DOHH2 (cell line): Measurements from ENCODE around the gene EHD2.

Source experiments
- H3F3A ChIP-seq: fragments of 200-600 bp; sonication (generic), shearing (Covaris generic); 2 replicates; pipeline ENCODE4 v1.6.0; 2016; ENCODE audit warnings: antibody characterized with exemption, mild to moderate bottlenecking; ENCODE audit not compliant: control insufficient read depth, insufficient read depth
- H3K27ac ChIP-seq: fragments of 200-600 bp; sonication (generic); 2 replicates; pipeline ENCODE4 v1.5.1; 2014; ENCODE audit warnings: low read depth, mild to moderate bottlenecking, low read length, moderate library complexity
- H3K27me3 ChIP-seq: fragments of 200-600 bp; sonication (generic); 2 replicates; pipeline ENCODE4 v1.6.1; 2014; ENCODE audit warnings: mild to moderate bottlenecking, low read length, mixed read lengths; ENCODE audit not compliant: control insufficient read depth
- H3K36me3 ChIP-seq: fragments of 200-600 bp; sonication (generic); 2 replicates; pipeline ENCODE4 v1.6.1; 2014; ENCODE audit warnings: mild to moderate bottlenecking, low read length, moderate library complexity, mixed read lengths; ENCODE audit not compliant: control insufficient read depth
- H3K4me1 ChIP-seq: fragments of 200-600 bp; sonication (generic); 2 replicates; pipeline ENCODE4 v1.6.1; 2014; ENCODE audit warnings: mild to moderate bottlenecking, low read length, mixed read lengths; ENCODE audit not compliant: control insufficient read depth
- H3K4me2 ChIP-seq: fragments of 200-600 bp; sonication (generic); 2 replicates; pipeline ENCODE4 v1.6.0; 2014; ENCODE audit warnings: mild to moderate bottlenecking, low read length, moderate library complexity
- H3K4me3 ChIP-seq: fragments of 200-600 bp; sonication (generic); 2 replicates; pipeline ENCODE4 v1.5.1; 2014; ENCODE audit warnings: mild to moderate bottlenecking, low read length, mixed read lengths
- H3K79me2 ChIP-seq: fragments of 200-600 bp; sonication (generic); 2 replicates; pipeline ENCODE4 v1.6.1; 2014; ENCODE audit warnings: mild to moderate bottlenecking, low read length, mixed read lengths; ENCODE audit not compliant: control insufficient read depth
- H3K9me2 ChIP-seq: fragments of 200-600 bp; sonication (generic); replicated peaks from 2 replicates; pipeline ENCODE4 v1.6.1; 2014; ENCODE audit warnings: mild to moderate bottlenecking, low read length, mixed read lengths; ENCODE audit not compliant: control insufficient read depth
- H3K9me3 ChIP-seq: fragments of 200-600 bp; sonication (generic); 2 replicates; pipeline ENCODE4 v1.6.1; 2014; ENCODE audit warnings: antibody characterized with exemption, low read length, mixed read lengths; ENCODE audit not compliant: control insufficient read depth, insufficient read depth
- H4K20me1 ChIP-seq: fragments of 200-600 bp; sonication (generic); 2 replicates; pipeline ENCODE4 v1.6.0; 2014; ENCODE audit warnings: low read depth, mild to moderate bottlenecking, antibody characterized with exemption, low read length, moderate library complexity; ENCODE audit not compliant: control insufficient read depth, insufficient read depth
- EZH2phosphoT487 ChIP-seq: fragments of 200-600 bp; sonication (generic); IDR thresholded peaks from 2 replicates; pipeline ENCODE4 v1.6.1; 2017; ENCODE audit warnings: borderline replicate concordance, mild to moderate bottlenecking, antibody characterized with exemption, low read length, moderate library complexity, mixed read lengths
- TF ChIP-seq, protein P1 (sequence below): fragments of 200-600 bp; sonication (generic); IDR thresholded peaks from one replicate; pipeline ENCODE4 v1.5.1; 2014; ENCODE audit warnings: antibody characterized with exemption, mild to moderate bottlenecking, low read depth, low read length; ENCODE audit not compliant: poor library complexity, severe bottlenecking

The EHD2 gene

DNA sequence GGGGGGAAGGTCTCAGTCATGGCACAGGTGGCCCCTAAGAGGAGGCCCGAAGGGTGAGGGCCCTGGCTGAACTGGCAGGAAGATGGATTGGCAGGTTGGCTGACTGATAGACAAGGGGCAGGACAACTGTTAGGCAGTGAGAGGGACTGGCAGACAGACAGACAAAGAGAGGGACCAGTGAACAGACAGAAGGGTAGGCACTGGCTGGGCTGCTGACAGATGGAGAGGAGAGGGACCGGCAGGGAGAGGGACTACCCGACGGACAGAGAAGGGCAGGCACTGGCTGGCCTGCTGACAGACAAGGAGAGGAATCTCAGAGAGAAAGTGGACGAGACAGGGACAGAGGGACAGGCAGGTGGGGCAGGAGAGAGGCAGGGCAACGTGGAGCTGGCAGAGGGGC is 31.8 kb upstream of the EHD2 start:
- no peak overlapping the region for H3K4me3 ChIP-seq
- H3K9me2 ChIP-seq, result no peaks in the 10 kb centered on the region
- H3K27ac ChIP-seq, result no peak overlapping the region
- H3K36me3 ChIP-seq, result peaks cover 13% of the 10 kb centered on the region
- no peaks in the 10 kb centered on the region for H3K27me3 ChIP-seq
- H4K20me1 ChIP-seq, result no peaks in the 10 kb centered on the region
- no peak overlapping the region for H3K4me2 ChIP-seq
- H3K79me2 ChIP-seq, result no peaks in the 10 kb centered on the region
- H3K9me3 ChIP-seq, result no peaks in the 10 kb centered on the region
- H3K4me1 ChIP-seq, result no peaks in the 10 kb centered on the region
- no peak for TF ChIP-seq EZH2phosphoT487
- TF ChIP-seq, protein P1, sequence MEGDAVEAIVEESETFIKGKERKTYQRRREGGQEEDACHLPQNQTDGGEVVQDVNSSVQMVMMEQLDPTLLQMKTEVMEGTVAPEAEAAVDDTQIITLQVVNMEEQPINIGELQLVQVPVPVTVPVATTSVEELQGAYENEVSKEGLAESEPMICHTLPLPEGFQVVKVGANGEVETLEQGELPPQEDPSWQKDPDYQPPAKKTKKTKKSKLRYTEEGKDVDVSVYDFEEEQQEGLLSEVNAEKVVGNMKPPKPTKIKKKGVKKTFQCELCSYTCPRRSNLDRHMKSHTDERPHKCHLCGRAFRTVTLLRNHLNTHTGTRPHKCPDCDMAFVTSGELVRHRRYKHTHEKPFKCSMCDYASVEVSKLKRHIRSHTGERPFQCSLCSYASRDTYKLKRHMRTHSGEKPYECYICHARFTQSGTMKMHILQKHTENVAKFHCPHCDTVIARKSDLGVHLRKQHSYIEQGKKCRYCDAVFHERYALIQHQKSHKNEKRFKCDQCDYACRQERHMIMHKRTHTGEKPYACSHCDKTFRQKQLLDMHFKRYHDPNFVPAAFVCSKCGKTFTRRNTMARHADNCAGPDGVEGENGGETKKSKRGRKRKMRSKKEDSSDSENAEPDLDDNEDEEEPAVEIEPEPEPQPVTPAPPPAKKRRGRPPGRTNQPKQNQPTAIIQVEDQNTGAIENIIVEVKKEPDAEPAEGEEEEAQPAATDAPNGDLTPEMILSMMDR, result no peak
- no peaks in the 10 kb centered on the region for H3F3A ChIP-seq

DNA sequence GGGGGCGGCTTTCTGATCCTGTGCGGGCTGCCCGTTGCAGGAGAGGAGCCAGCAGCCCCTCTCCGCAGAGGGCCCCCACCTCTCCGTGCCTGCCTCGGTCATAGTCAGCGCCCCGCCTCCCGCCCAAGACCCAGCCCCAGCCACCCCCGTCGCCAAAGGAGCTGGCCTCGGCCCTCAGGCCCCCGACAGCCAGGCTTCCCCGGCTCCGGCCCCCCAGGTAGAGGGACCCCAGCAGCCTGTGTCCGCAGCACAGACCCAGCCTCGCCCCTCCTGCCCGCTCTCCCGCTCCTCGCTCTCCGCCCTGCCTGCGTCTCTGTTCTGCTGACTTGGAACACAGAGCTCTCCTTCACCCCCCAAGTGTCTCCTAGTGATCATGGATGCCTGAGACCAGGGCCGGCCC is 31.3 kb upstream of the EHD2 start:
- Histone ChIP-seq H3K4me1 (no peaks in the 10 kb centered on the region), H4K20me1 (no peaks in the 10 kb centered on the region), H3K4me2 (no peak overlapping the region), H3K79me2 (no peaks in the 10 kb centered on the region), H3F3A (no peaks in the 10 kb centered on the region), H3K36me3 (peaks cover 9% of the 10 kb centered on the region), H3K4me3 (no peak overlapping the region), H3K27ac (no peak overlapping the region), H3K9me3 (no peaks in the 10 kb centered on the region), H3K27me3 (no peaks in the 10 kb centered on the region), H3K9me2 (no peaks in the 10 kb centered on the region)
- TF ChIP-seq, protein P1, result no peak
- no peak for TF ChIP-seq EZH2phosphoT487

DNA sequence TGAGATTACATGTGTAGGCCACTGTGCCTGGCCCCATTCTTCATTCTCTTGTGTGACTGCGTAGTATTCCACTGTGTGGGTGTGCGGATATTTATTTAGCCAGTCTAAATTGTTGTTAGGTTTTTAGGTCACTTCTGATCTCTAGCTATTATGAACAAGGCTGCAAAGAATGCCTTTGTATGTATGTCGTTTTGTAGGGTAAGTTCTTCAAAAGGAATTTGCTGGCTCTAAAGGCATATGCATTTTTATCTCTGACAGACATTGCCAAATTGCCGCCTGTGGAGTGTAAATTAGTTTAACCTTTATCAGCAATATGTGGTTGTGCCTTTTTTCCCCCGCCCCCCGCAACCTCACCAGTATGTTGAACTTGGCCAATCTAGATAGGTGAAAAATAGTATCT is 30.3 kb upstream of the EHD2 start:
- Histone ChIP-seq H3K36me3 (peaks cover 7% of the 10 kb centered on the region; the same call in 1 of the 2 replicates), H4K20me1 (no peaks in the 10 kb centered on the region), H3K4me1 (no peaks in the 10 kb centered on the region), H3K9me3 (no peaks in the 10 kb centered on the region), H3K9me2 (no peaks in the 10 kb centered on the region), H3K27ac (no peak overlapping the region), H3K4me2 (no peak overlapping the region), H3K79me2 (no peaks in the 10 kb centered on the region), H3K27me3 (no peaks in the 10 kb centered on the region), H3K4me3 (no peak overlapping the region), H3F3A (no peaks in the 10 kb centered on the region)
- no peak for TF ChIP-seq EZH2phosphoT487
- TF ChIP-seq, protein P1, result no peak
